HUES6 (cell line): Measurements from ENCODE around the gene RASSF10.

Experiments
- H3K27ac ChIP-seq: 2 replicates; pipeline ENCODE4 v1.7.0; 2013; ENCODE audit warnings: low read depth, mild to moderate bottlenecking, low read length, inconsistent platforms
- H3K27me3 ChIP-seq: 2 replicates; pipeline ENCODE4 v1.6.1; 2013; ENCODE audit warnings: low read length; ENCODE audit not compliant: control insufficient read depth, insufficient read depth
- H3K36me3 ChIP-seq: 2 replicates; pipeline ENCODE4 v1.6.1; 2013; ENCODE audit warnings: low read length; ENCODE audit not compliant: control insufficient read depth, insufficient read depth
- H3K4me1 ChIP-seq: 2 replicates; pipeline ENCODE4 v1.6.1; 2013; ENCODE audit warnings: low read length; ENCODE audit not compliant: control insufficient read depth, insufficient read depth
- H3K4me3 ChIP-seq: 2 replicates; pipeline ENCODE4 v1.5.1; 2013; ENCODE audit warnings: low read depth, low read length
- H3K9ac ChIP-seq: one replicate; pipeline ENCODE4 v1.6.1; 2013; ENCODE audit warnings: mild to moderate bottlenecking, low read length
- H3K9me3 ChIP-seq: 2 replicates; pipeline ENCODE4 v1.6.1; 2013; ENCODE audit warnings: low read depth, low read length; ENCODE audit not compliant: control insufficient read depth, insufficient read depth

RASSF10 gene

GRCh38 chr11:13008625-13009475, at the start of gene RASSF10:
TSS of gene RASSF10 (plus strand) at chr11:13009316. CDS start at chr11:13009577, 261 bp downstream.
- Histone ChIP-seq H3K9ac (peak within 1 kb of the TSS; percentile 57), H3K4me1 (peaks cover 32% of the 10 kb centered on the region), H3K4me3 (peak within 1 kb of the TSS; percentile 68), H3K27me3 (peaks cover 75% of the 10 kb centered on the region), H3K9me3 (peaks cover 7% of the 10 kb centered on the region; the same call in 1 of the 2 replicates), H3K36me3 (no peaks in the 10 kb centered on the region), H3K27ac (no peak within 1 kb of the TSS)

- H3K27ac ChIP-seq: no peak overlapping the region
- H3K36me3 ChIP-seq: no peaks in the 10 kb centered on the region
- no peak overlapping the region for H3K4me3 ChIP-seq
- H3K4me1 ChIP-seq: no peaks in the 10 kb centered on the region
- H3K27me3 ChIP-seq: no peaks in the 10 kb centered on the region
- no peaks in the 10 kb centered on the region for H3K9me3 ChIP-seq
- H3K9ac ChIP-seq: no peak overlapping the region
These were observed 47.5 kb upstream of the RASSF10 start for GRCh38 chr11:12961615-12962014.

GRCh38 chr11:12962306-12962705, 46.8 kb upstream of the RASSF10 start:
- no peaks in the 10 kb centered on the region for H3K4me1 ChIP-seq

GRCh38 chr11:12963051-12963450, 46.1 kb upstream of the RASSF10 start:
- Histone ChIP-seq H3K4me3 (no peak overlapping the region), H3K4me1 (no peaks in the 10 kb centered on the region), H3K9me3 (no peaks in the 10 kb centered on the region), H3K9ac (no peak overlapping the region), H3K36me3 (no peaks in the 10 kb centered on the region), H3K27ac (no peak overlapping the region), H3K27me3 (no peaks in the 10 kb centered on the region)

More at GRCh38 chr11:12962306-12962705, 46.8 kb upstream of the RASSF10 start:
- H3K36me3 ChIP-seq: no peaks in the 10 kb centered on the region
- no peak overlapping the region for H3K9ac ChIP-seq
- H3K9me3 ChIP-seq: no peaks in the 10 kb centered on the region
- H3K4me3 ChIP-seq: no peak overlapping the region
- no peaks in the 10 kb centered on the region for H3K27me3 ChIP-seq
- H3K27ac ChIP-seq: no peak overlapping the region

- Histone ChIP-seq H3K9me3 (no peaks in the 10 kb centered on the region), H3K27me3 (no peaks in the 10 kb centered on the region), H3K9ac (no peak overlapping the region), H3K27ac (no peak overlapping the region), H3K36me3 (no peaks in the 10 kb centered on the region), H3K4me1 (no peaks in the 10 kb centered on the region), H3K4me3 (no peak overlapping the region)
These were observed 45.2 kb upstream of the RASSF10 start for GRCh38 chr11:12963792-12964536.

- Histone ChIP-seq H3K36me3 (no peaks in the 10 kb centered on the region), H3K9me3 (no peaks in the 10 kb centered on the region), H3K4me3 (no peak overlapping the region), H3K4me1 (no peaks in the 10 kb centered on the region), H3K27ac (no peak overlapping the region), H3K9ac (no peak overlapping the region), H3K27me3 (no peaks in the 10 kb centered on the region)
These were observed 44.5 kb upstream of the RASSF10 start for GRCh38 chr11:12964650-12965049.

GRCh38 chr11:12966002-12966401, 43.1 kb upstream of the RASSF10 start:
- no peaks in the 10 kb centered on the region for H3K4me1 ChIP-seq
- H3K4me3 ChIP-seq: no peak overlapping the region
- H3K9ac ChIP-seq: no peak overlapping the region
- no peaks in the 10 kb centered on the region for H3K27me3 ChIP-seq
- H3K9me3 ChIP-seq: no peaks in the 10 kb centered on the region
- H3K36me3 ChIP-seq: no peaks in the 10 kb centered on the region
- no peak overlapping the region for H3K27ac ChIP-seq

- no peaks in the 10 kb centered on the region for H3K27me3 ChIP-seq
- H3K36me3 ChIP-seq: no peaks in the 10 kb centered on the region
- no peak overlapping the region for H3K9ac ChIP-seq
- no peak overlapping the region for H3K27ac ChIP-seq
- H3K4me1 ChIP-seq: no peaks in the 10 kb centered on the region
- H3K9me3 ChIP-seq: no peaks in the 10 kb centered on the region
- H3K4me3 ChIP-seq: no peak overlapping the region
These were observed 41.0 kb upstream of the RASSF10 start for GRCh38 chr11:12968101-12968500.

- H3K4me1 ChIP-seq: no peaks in the 10 kb centered on the region
- H3K9me3 ChIP-seq: no peaks in the 10 kb centered on the region
- H3K27me3 ChIP-seq: no peaks in the 10 kb centered on the region
- H3K4me3 ChIP-seq: no peak overlapping the region
- H3K36me3 ChIP-seq: no peaks in the 10 kb centered on the region
- no peak overlapping the region for H3K9ac ChIP-seq
- H3K27ac ChIP-seq: no peak overlapping the region
These were observed 40.3 kb upstream of the RASSF10 start for GRCh38 chr11:12968826-12969225.

GRCh38 chr11:12971955-12972354, 37.2 kb upstream of the RASSF10 start:
- no peaks in the 10 kb centered on the region for H3K4me1 ChIP-seq
- no peak overlapping the region for H3K4me3 ChIP-seq
- H3K36me3 ChIP-seq: no peaks in the 10 kb centered on the region
- H3K9me3 ChIP-seq: no peaks in the 10 kb centered on the region
- no peak overlapping the region for H3K27ac ChIP-seq
- no peaks in the 10 kb centered on the region for H3K27me3 ChIP-seq
- no peak overlapping the region for H3K9ac ChIP-seq

- no peaks in the 10 kb centered on the region for H3K36me3 ChIP-seq
- H3K27ac ChIP-seq: no peak overlapping the region
- no peaks in the 10 kb centered on the region for H3K4me1 ChIP-seq
- no peak overlapping the region for H3K9ac ChIP-seq
- no peaks in the 10 kb centered on the region for H3K9me3 ChIP-seq
- H3K4me3 ChIP-seq: no peak overlapping the region
- H3K27me3 ChIP-seq: no peaks in the 10 kb centered on the region
These were observed 35.5 kb upstream of the RASSF10 start for GRCh38 chr11:12973528-12974181.
